ENCODE measurements around the gene HOXA11.

DNA sequence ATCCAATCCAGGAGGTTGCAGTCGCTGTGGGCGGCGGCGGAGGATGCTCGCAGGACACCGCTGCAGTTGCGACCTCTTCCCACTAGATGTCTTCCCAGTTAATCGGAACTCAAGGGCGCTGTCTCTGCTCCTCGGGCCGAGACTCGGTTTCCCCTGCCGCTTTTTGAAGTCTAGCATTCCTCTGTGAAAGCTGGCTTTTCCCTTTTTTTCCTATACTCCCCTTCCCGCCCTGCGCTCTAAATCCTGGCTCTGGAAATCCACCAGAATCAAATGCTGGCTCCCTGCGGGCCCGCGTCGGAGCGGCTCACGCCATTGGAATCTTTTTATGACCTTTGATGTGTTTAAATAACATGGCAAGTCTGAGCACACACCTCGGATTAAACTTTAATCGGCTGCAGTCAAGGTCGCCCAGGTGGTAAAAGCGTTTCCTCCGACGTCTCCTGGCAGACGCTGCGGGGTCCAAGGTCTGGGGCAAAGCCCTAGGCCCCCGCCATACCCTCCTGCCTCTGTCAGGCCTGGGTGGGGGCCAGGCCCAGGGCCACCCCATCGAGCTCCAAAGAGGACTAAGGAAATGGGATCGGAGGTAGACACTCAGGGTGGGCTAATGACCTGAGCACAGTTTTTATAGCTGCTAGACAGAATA lies 25.5 kb upstream of the HOXA11 start:
- TF ChIP-seq, protein P1, sequence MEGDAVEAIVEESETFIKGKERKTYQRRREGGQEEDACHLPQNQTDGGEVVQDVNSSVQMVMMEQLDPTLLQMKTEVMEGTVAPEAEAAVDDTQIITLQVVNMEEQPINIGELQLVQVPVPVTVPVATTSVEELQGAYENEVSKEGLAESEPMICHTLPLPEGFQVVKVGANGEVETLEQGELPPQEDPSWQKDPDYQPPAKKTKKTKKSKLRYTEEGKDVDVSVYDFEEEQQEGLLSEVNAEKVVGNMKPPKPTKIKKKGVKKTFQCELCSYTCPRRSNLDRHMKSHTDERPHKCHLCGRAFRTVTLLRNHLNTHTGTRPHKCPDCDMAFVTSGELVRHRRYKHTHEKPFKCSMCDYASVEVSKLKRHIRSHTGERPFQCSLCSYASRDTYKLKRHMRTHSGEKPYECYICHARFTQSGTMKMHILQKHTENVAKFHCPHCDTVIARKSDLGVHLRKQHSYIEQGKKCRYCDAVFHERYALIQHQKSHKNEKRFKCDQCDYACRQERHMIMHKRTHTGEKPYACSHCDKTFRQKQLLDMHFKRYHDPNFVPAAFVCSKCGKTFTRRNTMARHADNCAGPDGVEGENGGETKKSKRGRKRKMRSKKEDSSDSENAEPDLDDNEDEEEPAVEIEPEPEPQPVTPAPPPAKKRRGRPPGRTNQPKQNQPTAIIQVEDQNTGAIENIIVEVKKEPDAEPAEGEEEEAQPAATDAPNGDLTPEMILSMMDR (IDR thresholded peaks at IDR 0.05), result peak; percentile 63 to 85 (median 74)
- no peak for TF ChIP-seq POLR2A (IDR thresholded peaks at IDR 0.05)

Measured in adrenal gland (tissue), 5 donors.